Central memory CD8-positive, alpha-beta T cell (primary cell): ENCODE data around the gene NPFFR1.
"Not testable (repeated sequence)": the region's sequence is repeated elsewhere in the genome, so short reads cannot be mapped to it uniquely, and the experiment has no call there.

Source experiments
- ATAC-seq: fragments of 150-1000 bp; cut with Tn5 transposase; replicated peaks from 2 replicates; pipeline ENCODE4 v1.10.0; 2022; ENCODE audit warnings: mild to moderate bottlenecking, moderate FRiP score, moderate number of reproducible peaks; ENCODE audit not compliant: poor library complexity, severe bottlenecking; ENCODE audit errors: extremely low read depth
- DNase-seq, 2 donors: peaks; one replicate each; pipeline ENCODE4 v3.0.0; 2021; ENCODE audit warnings: low spot score in 2 of 2
- H3K27ac Mint-ChIP-seq: one replicate; pipeline ENCODE4 v1.8.0; 2022; ENCODE audit warnings: low read depth, mild to moderate bottlenecking, moderate library complexity, mixed read lengths
- H3K27me3 Mint-ChIP-seq: one replicate; pipeline ENCODE4 v1.8.0; 2022; ENCODE audit warnings: mixed read lengths
- H3K36me3 Mint-ChIP-seq: one replicate; pipeline ENCODE4 v1.8.0; 2022; ENCODE audit warnings: mild to moderate bottlenecking, moderate library complexity, mixed read lengths; ENCODE audit not compliant: insufficient read depth
- H3K4me1 Mint-ChIP-seq: one replicate; pipeline ENCODE4 v1.8.0; 2022; ENCODE audit warnings: mixed read lengths
- H3K4me3 Mint-ChIP-seq: one replicate; pipeline ENCODE4 v1.8.0; 2022; ENCODE audit warnings: mild to moderate bottlenecking, moderate library complexity, mixed read lengths
- H3K9me3 Mint-ChIP-seq: one replicate; pipeline ENCODE4 v1.8.0; 2022; ENCODE audit warnings: mixed read lengths

Gene NPFFR1

DNA sequence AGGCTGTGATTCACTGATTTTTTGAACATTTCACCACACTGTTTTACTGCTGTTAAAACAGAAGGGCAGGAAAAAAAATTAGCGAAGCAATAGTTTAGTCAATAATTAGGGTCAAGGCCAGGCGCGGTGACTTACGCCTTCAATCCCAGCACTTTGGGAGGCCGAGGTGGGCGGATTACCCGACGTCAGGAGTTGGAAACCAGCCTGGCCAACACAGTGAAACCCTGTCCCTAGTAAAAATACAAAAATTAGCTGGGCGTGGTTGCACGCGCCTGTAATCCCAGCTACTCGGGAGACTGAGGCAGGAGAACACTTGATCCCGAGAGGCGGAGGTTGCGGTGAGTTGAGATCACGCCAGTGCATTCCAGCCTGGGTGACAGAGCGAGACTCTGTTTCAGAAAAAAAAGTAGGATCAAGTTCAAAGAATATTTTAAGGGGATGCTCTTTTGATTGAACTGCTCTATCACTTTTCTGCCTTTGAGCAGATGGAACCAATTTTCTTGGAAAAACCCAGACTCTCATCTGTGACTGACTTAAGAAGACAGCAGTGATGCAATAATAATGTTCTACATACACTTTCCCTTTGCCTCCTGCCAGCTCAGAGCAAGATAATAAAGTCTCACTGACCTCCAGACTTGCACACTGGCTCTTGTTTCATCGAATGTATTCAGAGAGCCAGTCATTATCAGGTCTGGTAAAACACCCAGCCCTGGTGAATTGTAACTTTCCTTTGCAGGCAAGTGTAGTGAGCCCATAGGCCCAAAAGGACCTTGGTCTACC lies 48.9 kb downstream of the NPFFR1 start:
- Mint-ChIP-seq H3K36me3 (peaks cover 3% of the 10 kb centered on the region), H3K27ac (no peak overlapping the region), H3K4me1 (peaks cover 21% of the 10 kb centered on the region), H3K9me3 (no peaks in the 10 kb centered on the region), H3K4me3 (no peak overlapping the region), H3K27me3 (no peaks in the 10 kb centered on the region)
- ATAC-seq (no peak), DNase-seq (no peak)

DNA sequence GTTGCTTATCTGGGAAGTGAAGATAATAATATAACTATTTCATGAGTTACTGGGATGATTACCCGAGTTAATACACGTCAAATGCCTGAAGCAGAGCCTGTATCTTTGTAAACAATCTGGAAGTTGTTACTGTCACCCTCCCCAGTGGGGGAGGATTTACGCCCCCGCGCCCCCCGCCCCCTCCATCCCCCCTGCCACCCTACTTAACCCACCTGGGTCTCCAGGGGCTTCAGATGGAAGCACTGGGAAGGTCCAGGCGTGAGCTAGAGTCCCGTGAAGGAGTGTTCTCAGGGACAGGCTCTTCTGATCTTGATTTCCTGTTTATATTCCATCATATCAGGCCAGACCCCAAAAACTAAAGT lies 49.9 kb downstream of the NPFFR1 start:
- no peaks in the 10 kb centered on the region for H3K27me3 Mint-ChIP-seq
- H3K4me1 Mint-ChIP-seq = peaks cover 21% of the 10 kb centered on the region
- peak overlapping the region; percentile 63 for H3K4me3 Mint-ChIP-seq
- no peak for DNase-seq
- peaks cover 1% of the 10 kb centered on the region for H3K36me3 Mint-ChIP-seq
- no peak for ATAC-seq
- no peaks in the 10 kb centered on the region for H3K9me3 Mint-ChIP-seq
- peak overlapping the region; percentile 77 for H3K27ac Mint-ChIP-seq

DNA sequence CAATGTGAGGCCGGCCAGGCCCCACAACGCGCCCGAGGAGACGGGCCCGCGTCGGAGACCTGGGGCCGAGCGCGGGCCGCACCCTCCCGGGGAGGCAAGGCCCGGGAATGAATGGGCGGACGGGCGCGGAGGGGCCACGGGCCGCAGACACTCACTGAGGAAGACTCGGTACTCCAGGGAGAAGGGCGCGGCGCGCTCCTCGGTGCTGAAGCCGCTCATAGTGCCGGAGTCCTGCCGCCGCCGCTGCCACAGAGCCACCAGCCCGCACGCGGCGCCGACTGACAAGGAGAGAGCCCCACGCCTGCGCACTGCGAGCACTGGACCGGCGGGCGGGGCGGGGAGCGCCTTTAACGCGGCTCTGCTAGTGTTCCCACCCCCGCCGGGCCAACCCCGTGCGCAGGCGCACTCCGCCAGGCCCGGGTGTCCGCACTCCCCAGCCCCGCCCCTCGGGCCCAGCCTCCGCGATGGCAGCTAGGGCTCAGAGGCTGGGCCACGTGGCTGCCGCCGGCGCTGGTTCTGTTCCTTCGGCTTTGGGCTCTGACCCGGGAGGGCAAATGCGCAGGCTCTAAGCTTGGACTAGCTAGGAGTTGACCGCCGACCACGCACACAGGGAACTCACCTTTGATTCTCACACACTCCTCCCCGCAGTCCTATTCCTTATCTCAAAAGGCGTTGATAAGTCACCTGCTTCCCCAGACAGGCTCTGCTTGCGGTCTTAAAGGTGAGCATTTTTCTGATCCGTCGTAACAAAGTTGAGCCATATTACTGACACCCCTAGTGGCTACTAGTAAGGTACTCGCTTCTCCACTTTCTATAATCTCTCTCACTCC lies 50.5 kb downstream of the NPFFR1 start, which contains the start of gene PPA1:
Gene PPA1, minus strand, starts transcription at position 321 of the 830 bp plus-strand sequence. Its CDS starts 102 bp downstream, at position 219.
- Mint-ChIP-seq H3K27ac (peak within 1 kb of the TSS; percentile 77), H3K36me3 (peaks cover 1% of the 10 kb centered on the region), H3K4me1 (peaks cover 21% of the 10 kb centered on the region), H3K27me3 (no peaks in the 10 kb centered on the region), H3K9me3 (no peaks in the 10 kb centered on the region), H3K4me3 (peak within 1 kb of the TSS; percentile 63)
- ATAC-seq = peak; percentile 91
- peak; percentile 98 to 99 for DNase-seq

DNA sequence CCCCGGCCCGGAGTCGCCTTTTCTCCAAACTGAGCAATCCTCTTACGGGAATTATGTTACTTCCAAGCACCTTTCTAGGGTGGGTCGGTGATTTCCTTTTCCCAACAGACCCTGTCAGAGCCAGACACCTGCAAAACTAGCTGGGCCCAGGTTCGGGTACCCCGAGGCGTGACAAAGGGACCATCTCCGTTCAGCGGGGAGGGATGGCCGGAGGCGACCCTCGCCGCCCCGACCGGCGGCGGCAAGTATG lies 51.0 kb downstream of the NPFFR1 start:
- Mint-ChIP-seq H3K4me3 (peak overlapping the region; percentile 63), H3K4me1 (peaks cover 21% of the 10 kb centered on the region), H3K9me3 (no peaks in the 10 kb centered on the region), H3K27ac (peak overlapping the region; percentile 0), H3K36me3 (peaks cover 1% of the 10 kb centered on the region), H3K27me3 (no peaks in the 10 kb centered on the region)
- DNase-seq (no peak), ATAC-seq (no peak)

DNA sequence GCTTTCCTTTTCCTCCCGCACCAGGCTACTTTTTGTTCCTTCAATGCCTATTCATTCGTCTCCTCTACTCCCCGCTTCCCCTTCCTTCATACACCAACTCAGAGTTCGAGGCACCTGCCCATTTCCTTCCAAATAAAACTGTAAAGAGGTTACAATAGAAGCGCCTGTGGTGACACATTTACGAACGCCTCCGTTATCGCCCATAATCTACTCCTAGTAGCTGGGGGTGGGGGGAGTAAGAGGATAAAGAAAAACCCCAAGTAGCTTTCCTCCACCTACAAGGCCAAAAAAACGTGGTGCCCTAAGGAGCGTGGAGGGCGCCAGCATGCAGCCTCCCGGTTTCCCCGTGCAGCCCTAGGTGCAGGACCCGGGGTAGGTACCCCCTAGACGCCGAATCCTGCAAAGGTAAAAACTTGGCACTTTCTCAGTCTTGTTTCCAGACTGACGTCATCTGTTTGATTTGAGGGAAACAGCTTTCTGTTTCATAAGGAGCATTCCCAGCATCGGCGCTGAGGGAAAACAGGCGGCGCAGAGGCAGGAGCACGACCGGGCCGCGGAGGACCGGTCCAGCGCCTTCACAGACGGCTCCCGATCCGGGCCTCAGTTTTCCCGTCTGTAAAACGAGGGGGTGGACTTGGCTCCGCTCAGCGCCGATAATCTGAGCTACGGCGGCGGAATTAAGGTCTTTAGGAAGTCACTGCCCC lies 51.5 kb downstream of the NPFFR1 start:
- Mint-ChIP-seq H3K36me3 (peaks cover 1% of the 10 kb centered on the region), H3K27me3 (no peaks in the 10 kb centered on the region), H3K27ac (peak overlapping the region; percentile 0), H3K4me3 (peak overlapping the region; percentile 63), H3K9me3 (no peaks in the 10 kb centered on the region), H3K4me1 (peaks cover 21% of the 10 kb centered on the region)
- no peak for DNase-seq
- ATAC-seq = no peak

DNA sequence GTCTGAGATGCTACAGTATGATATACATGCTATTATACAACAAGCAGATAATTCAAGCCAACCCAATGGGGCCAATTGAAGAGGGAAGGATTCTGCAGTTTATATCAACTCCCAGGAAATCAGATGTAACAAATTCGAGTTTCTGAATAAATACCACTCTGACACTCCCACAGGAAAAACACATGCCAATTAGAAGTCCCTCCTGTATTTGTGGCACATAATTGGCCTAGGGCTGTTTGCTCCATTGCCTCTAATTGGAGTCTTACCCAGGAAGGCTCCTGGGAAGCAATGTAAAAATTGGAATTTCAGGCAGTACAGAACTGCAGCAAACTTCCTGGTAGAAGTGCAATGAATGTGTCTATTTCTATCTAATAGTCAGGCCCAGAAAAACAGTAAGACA lies 55.3 kb downstream of the NPFFR1 start:
- Mint-ChIP-seq H3K4me3 (no peak overlapping the region), H3K4me1 (peaks cover 24% of the 10 kb centered on the region), H3K27me3 (no peaks in the 10 kb centered on the region), H3K9me3 (no peaks in the 10 kb centered on the region), H3K36me3 (no peaks in the 10 kb centered on the region), H3K27ac (no peak overlapping the region)
- no peak for ATAC-seq
- no peak for DNase-seq

DNA sequence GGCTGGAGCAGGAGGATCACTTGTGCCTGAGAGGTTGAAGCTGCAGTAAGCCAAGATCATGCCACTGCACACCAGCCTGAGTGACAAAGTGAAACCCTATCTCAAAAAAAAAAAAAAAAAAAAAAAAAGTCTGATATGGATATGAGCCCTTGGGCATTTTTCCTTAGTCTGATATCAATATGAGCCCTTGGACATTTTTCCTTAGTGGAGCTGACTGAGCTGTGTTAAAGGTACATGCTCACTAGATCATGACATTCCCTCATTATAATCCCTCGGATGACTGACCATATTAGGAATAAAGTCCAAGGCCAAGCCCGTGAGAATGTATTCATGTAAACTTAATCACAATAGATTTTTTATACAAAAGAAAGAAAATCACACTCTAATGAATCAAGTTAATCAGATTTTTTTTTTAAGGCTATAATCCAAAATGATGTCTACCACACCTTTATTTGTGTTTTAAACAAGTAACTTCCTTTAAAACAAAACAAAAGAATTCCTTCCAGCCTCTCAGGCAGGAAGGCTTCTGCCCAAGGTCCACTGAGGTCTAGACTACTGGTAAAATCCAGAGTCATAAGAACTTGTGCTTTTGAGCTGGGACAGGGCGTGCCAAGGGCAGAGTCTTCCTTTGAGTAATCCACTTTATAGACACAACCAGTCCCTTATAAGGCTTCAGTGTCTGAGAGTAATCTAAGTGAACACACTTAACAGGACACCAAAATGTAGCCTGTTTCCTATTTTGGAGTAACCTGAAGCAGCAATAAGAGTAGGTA lies 56.1 kb downstream of the NPFFR1 start:
- H3K4me3 Mint-ChIP-seq = no peak overlapping the region

DNA sequence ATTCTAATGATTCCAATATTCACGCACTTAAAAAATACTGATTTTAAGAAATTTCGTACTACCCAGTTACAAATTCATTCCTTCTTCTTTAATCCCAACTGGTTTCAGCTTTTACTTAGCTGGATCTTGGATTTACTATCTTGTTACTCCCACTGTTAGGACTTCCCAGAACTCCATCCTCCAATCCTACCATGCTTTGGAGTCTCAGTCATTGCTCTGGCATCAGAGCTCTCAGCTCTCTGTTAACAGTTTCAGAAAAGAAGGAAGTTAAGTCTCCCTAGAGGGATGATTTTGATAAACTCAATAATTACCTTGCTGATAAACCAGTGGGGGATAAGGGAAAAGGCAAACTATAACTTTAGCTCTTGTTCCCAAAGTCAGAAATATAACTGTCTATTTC lies 60.1 kb downstream of the NPFFR1 start:
- Mint-ChIP-seq H3K9me3 (no peaks in the 10 kb centered on the region), H3K4me3 (no peak overlapping the region), H3K27me3 (no peaks in the 10 kb centered on the region), H3K27ac (no peak overlapping the region), H3K4me1 (peaks cover 21% of the 10 kb centered on the region), H3K36me3 (peaks cover 5% of the 10 kb centered on the region)
- ATAC-seq (no peak), DNase-seq (no peak)

More for the DNA sequence above, 56.1 kb downstream of the NPFFR1 start:
- ATAC-seq (no peak), DNase-seq (no peak)
- Mint-ChIP-seq H3K27ac (no peak overlapping the region), H3K36me3 (no peaks in the 10 kb centered on the region), H3K27me3 (no peaks in the 10 kb centered on the region), H3K9me3 (no peaks in the 10 kb centered on the region), H3K4me1 (peaks cover 28% of the 10 kb centered on the region)

DNA sequence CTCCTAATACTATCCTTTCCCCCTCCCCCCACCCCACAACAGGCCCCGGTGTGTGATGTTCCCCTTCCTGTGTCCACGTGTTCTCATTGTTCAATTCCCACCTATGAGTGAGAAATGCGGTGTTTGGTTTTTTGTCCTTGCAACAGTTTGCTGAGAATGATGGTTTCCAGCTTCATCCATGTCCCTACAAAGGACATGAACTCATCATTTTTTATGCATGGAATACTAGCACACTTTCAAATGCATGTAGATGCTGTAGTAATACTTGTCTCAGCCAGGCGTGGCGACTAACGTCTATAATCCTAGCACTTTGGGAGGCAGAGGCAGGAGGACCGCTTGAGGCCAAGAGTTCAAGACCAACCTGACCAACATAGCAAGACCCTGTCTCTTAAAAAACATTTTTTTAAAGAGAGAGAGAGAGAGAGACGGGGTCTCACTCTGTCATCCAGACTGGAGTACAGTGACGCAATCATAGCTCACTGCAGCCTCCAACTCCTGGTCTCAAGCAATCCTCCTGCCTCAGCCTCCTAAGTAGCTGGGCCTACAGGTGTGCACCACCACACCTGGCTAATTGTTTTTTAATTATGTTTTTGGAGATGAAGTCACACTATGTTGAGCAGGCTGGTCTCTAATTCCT lies 60.9 kb downstream of the NPFFR1 start:
- not testable (repeated sequence) for H3K4me3 Mint-ChIP-seq, H3K36me3 Mint-ChIP-seq, DNase-seq, H3K27ac Mint-ChIP-seq, H3K27me3 Mint-ChIP-seq, H3K9me3 Mint-ChIP-seq, ATAC-seq
- peaks cover 21% of the 10 kb centered on the region for H3K4me1 Mint-ChIP-seq

DNA sequence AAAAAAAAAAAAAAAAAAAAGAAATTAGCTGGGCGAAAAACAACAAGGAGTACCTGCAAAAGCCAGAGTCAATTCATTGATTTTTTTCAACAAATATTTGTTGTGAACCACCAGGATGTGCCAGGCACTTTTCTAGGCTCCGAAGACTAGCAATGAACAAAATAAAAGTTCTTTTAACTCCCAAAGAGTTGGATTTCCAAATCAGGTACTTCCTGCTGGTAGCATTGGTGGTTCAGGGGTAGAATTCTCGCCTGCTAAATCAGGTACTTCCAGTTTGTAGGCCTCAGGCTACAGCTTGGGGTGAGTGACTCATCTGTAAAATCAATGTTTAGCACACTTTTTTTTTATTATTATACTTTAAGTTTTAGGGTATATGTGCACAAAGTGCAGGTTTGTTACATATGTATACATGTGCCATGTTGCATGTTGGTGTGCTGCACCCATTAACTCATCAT lies 61.4 kb downstream of the NPFFR1 start:
- H3K27ac Mint-ChIP-seq = no peak overlapping the region
- H3K9me3 Mint-ChIP-seq = no peaks in the 10 kb centered on the region
- peaks cover 5% of the 10 kb centered on the region for H3K36me3 Mint-ChIP-seq
- ATAC-seq = no peak
- H3K4me3 Mint-ChIP-seq = no peak overlapping the region
- H3K27me3 Mint-ChIP-seq = no peaks in the 10 kb centered on the region
- peaks cover 21% of the 10 kb centered on the region for H3K4me1 Mint-ChIP-seq
- DNase-seq = no peak

DNA sequence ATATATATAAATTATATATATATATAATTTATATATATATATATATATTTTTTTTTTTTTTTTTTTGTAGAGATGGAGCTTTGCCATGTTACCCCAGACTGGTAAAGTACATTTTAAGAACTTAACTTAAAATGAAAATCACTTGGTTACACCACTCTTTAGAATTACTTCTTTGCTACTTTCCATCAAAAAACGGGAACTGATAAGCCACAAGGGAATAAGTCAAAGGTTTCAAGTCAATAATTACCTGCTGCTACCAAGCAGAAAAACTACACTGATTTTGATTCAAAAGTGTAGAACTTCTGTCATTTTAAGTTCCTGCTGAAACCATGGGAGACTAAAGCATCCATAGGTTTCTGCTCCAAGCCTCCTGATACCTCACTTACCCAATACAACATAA lies 62.8 kb downstream of the NPFFR1 start:
- H3K4me3 Mint-ChIP-seq = peak overlapping the region; percentile 23

DNA sequence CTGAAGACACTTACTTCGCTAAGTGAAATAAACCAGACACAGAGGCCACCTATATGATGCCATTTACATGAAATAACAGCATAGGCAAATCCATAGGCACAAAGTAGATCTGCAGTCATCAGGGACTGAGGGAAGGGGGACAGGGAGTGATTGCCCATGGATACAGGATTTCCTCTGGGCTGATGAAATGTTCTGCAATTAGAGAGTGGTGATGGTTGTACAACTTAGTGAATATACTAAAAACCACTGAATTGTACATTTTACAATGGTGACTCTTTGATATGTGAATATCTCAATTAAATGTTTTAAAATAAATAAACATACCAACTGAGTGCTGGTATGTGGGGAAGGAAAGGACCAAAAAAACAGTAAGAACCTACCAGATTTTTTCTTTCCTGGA lies 70.9 kb downstream of the NPFFR1 start:
- no peak overlapping the region for H3K4me3 Mint-ChIP-seq
- peaks cover 37% of the 10 kb centered on the region for H3K36me3 Mint-ChIP-seq
- H3K4me1 Mint-ChIP-seq = no peaks in the 10 kb centered on the region
- H3K9me3 Mint-ChIP-seq = no peaks in the 10 kb centered on the region
- DNase-seq (no peak), ATAC-seq (no peak)
- H3K27me3 Mint-ChIP-seq = no peaks in the 10 kb centered on the region
- no peak overlapping the region for H3K27ac Mint-ChIP-seq

More for the DNA sequence above, 62.8 kb downstream of the NPFFR1 start:
- Mint-ChIP-seq H3K36me3 (peaks cover 8% of the 10 kb centered on the region), H3K27me3 (no peaks in the 10 kb centered on the region), H3K27ac (peak overlapping the region; percentile 78), H3K9me3 (no peaks in the 10 kb centered on the region), H3K4me1 (peaks cover 19% of the 10 kb centered on the region)
- no peak for DNase-seq
- ATAC-seq = no peak
